Activated T-cell treated with anti-CD3 and anti-CD28 coated beads for 24 hours (primary cell): ENCODE results near the gene TNFRSF1A.
"Not testable (repeated sequence)": the region's sequence is repeated elsewhere in the genome, so short reads cannot be mapped to it uniquely, and the experiment has no call there.

Experiments
- DNase-seq: peaks from one replicate; pipeline ENCODE4 v3.0.0-alpha.2; 2020; ENCODE audit warnings: low read depth

TNFRSF1A gene

GRCh38 chr12:6355491-6356373 is 13.9 kb upstream of the TNFRSF1A start:
- DNase-seq = no peak

GRCh38 chr12:6354495-6355393 is 12.9 kb upstream of the TNFRSF1A start:
- no peak for DNase-seq

GRCh38 chr12:6352193-6353173 is 10.6 kb upstream of the TNFRSF1A start:
- no peak for DNase-seq

GRCh38 chr12:6351622-6352021 is 9.7 kb upstream of the TNFRSF1A start:
- no peak for DNase-seq

- no peak for DNase-seq
Measured at GRCh38 chr12:6347367-6348338, 5.8 kb upstream of the TNFRSF1A start.

- DNase-seq = no peak
Measured at GRCh38 chr12:6346942-6347341, 5.1 kb upstream of the TNFRSF1A start.

GRCh38 chr12:6346235-6346832 is 4.5 kb upstream of the TNFRSF1A start:
- no peak for DNase-seq

GRCh38 chr12:6345319-6346091 is 3.6 kb upstream of the TNFRSF1A start:
- no peak for DNase-seq

- not testable (repeated sequence) for DNase-seq
Measured at GRCh38 chr12:6344101-6344660, 2.3 kb upstream of the TNFRSF1A start.

GRCh38 chr12:6343518-6343917 is 1.6 kb upstream of the TNFRSF1A start:
- no peak for DNase-seq

- DNase-seq = no peak
Measured at GRCh38 chr12:6342140-6342889, 439 bp upstream of the TNFRSF1A start.

GRCh38 chr12:6340745-6341416 is 995 bp downstream of the TNFRSF1A start:
- DNase-seq = no peak

- DNase-seq = no peak
Measured at GRCh38 chr12:6340032-6340638, 1.7 kb downstream of the TNFRSF1A start.

GRCh38 chr12:6338955-6339354 is 2.9 kb downstream of the TNFRSF1A start:
- no peak for DNase-seq

- DNase-seq = not testable (repeated sequence)
Measured at GRCh38 chr12:6338536-6338935, 3.3 kb downstream of the TNFRSF1A start.

- no peak for DNase-seq
Measured at GRCh38 chr12:6337958-6338433, 3.9 kb downstream of the TNFRSF1A start.
